ENCODE measurements around the gene RIT2. TPM values are rescaled to one million over a fixed set of nuclear protein-coding genes. Genes with fewer than 3 reads are reported as not detected.

RIT2 gene
- total RNA-seq, 1 experiment from 2014 or later, result not detected

DNA sequence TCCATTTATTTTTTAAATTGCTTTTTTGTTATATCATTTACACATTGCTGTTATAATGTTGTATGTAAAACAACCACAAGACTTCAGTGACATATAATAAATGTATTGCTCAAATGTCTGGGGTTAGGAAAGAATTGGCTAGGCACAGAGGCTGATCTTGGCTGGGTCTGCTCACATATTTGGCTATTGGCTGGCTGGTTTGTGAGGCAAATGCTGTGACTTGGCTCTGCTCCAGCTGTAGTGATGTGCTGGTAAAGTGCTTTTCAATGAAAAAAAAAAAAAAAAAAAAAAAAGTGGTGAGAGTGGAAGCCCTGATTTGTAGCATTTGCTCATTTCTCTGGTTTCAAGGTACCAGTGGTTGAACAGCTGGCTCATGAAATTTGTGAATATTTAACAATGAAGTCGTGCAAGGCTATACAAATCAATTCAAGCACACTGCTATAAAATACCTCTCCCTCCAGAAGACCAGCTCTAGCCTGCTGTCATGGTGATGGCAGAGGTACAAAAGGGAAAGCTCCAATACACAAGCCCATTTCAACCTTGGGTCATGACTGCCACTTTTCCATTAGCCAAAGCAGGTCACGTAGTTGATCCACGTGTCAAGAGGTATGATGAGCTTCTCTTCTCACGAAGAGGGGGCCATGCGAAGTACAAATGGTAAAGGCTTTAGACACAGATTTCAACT is 43.7 kb upstream of the RIT2 start:
- H3K27me3 Mint-ChIP-seq (ENCODE audit: insufficient read depth, unreplicated experiment), result no peaks in the 10 kb centered on the region
- ChIA-PET CTCF (interaction anchor here (0.6 to 0.7 kb wide), 3 partner anchors 68 to 1045 kb away, joined by 3 to 6 read pairs (median 4); no protein-coding TSS in a partner anchor), POLR2A (no interaction called here)
- DNase-seq (ENCODE audit: unreplicated experiment), result peak; percentile 59
- no peak overlapping the region for H3K4me3 Mint-ChIP-seq (ENCODE audit: unreplicated experiment)
- H3K36me3 Mint-ChIP-seq (ENCODE audit: insufficient read depth, unreplicated experiment), result no peaks in the 10 kb centered on the region
- no TSS peak for BruUV-seq (replicated peaks)
- no peak overlapping the region for H3K27ac Mint-ChIP-seq (ENCODE audit: low read depth, unreplicated experiment)
- no peaks in the 10 kb centered on the region for H3K9me3 Mint-ChIP-seq (ENCODE audit: unreplicated experiment)
- intact Hi-C loops (cut with micrococcal nuclease), result no loop called here
- TF ChIP-seq, protein P1, sequence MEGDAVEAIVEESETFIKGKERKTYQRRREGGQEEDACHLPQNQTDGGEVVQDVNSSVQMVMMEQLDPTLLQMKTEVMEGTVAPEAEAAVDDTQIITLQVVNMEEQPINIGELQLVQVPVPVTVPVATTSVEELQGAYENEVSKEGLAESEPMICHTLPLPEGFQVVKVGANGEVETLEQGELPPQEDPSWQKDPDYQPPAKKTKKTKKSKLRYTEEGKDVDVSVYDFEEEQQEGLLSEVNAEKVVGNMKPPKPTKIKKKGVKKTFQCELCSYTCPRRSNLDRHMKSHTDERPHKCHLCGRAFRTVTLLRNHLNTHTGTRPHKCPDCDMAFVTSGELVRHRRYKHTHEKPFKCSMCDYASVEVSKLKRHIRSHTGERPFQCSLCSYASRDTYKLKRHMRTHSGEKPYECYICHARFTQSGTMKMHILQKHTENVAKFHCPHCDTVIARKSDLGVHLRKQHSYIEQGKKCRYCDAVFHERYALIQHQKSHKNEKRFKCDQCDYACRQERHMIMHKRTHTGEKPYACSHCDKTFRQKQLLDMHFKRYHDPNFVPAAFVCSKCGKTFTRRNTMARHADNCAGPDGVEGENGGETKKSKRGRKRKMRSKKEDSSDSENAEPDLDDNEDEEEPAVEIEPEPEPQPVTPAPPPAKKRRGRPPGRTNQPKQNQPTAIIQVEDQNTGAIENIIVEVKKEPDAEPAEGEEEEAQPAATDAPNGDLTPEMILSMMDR (IDR thresholded peaks at IDR 0.05; ENCODE audit: unreplicated experiment), result no peak
- peaks cover 24% of the 10 kb centered on the region for H3K4me1 Mint-ChIP-seq (ENCODE audit: insufficient read depth, unreplicated experiment)

DNA sequence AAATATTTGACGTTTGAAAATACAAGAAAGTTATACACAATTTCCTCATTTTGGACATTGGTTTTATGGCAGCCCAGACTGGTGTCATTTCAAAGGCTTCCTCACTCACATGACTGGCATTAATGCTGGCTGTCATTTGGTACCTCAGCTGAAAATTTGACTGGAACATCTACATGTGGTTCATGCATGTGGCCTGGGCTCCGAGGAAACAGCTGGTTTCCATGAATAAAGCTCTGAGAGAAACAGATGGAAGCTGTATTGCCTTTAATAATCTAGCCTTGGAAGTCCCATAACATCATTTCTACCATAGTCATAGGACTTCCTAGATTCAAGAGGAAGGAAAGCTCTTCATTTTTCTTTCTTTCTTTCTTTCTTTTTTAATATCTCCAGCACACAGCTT is 42.9 kb upstream of the RIT2 start:
- H3K36me3 Mint-ChIP-seq (ENCODE audit: insufficient read depth, unreplicated experiment), result no peaks in the 10 kb centered on the region
- POLR2A ChIA-PET, result no interaction called here

DNA sequence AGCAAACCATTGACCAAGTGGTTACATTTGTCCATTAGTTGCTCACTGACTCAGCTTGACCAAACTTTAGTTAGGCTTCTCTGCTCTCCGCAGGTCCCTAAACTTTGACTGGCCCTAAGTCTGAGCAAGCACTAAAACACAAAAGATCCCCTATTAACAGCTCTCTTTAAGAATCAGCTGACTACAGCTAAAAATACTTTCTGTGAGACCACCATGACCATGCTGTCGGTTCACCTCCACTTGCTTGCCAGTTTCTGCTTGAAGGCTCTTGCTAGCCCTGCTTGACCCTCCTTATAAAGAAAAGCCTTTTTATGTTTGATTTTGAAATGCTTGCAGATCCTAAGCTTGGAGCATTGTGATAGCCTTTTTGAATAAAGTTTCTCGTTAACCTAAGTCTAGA is 40.4 kb upstream of the RIT2 start:
- POLR2A ChIA-PET, result no interaction called here
- Mint-ChIP-seq H3K27me3 (ENCODE audit: insufficient read depth, unreplicated experiment) (no peaks in the 10 kb centered on the region), H3K4me3 (ENCODE audit: unreplicated experiment) (no peak overlapping the region), H3K36me3 (ENCODE audit: insufficient read depth, unreplicated experiment) (no peaks in the 10 kb centered on the region), H3K4me1 (ENCODE audit: insufficient read depth, unreplicated experiment) (peaks cover 10% of the 10 kb centered on the region), H3K27ac (ENCODE audit: low read depth, unreplicated experiment) (no peak overlapping the region), H3K9me3 (ENCODE audit: unreplicated experiment) (no peaks in the 10 kb centered on the region)
- BruUV-seq (replicated peaks), result no TSS peak
- no peak for DNase-seq (ENCODE audit: unreplicated experiment)
- CTCF ChIA-PET, result no interaction called here
- intact Hi-C loops (cut with micrococcal nuclease), result no loop called here
- TF ChIP-seq, protein P1 (IDR thresholded peaks at IDR 0.05; ENCODE audit: unreplicated experiment), result no peak

More for the DNA sequence above, 42.9 kb upstream of the RIT2 start:
- no TSS peak for BruUV-seq (replicated peaks)
- H3K4me1 Mint-ChIP-seq (ENCODE audit: insufficient read depth, unreplicated experiment), result peaks cover 24% of the 10 kb centered on the region
- H3K27ac Mint-ChIP-seq (ENCODE audit: low read depth, unreplicated experiment), result no peak overlapping the region
- DNase-seq (ENCODE audit: unreplicated experiment), result no peak
- CTCF ChIA-PET, result interaction anchor here (0.7 kb wide), 1 partner anchor 847 kb away, joined by 4 read pairs; no protein-coding TSS in a partner anchor
- H3K27me3 Mint-ChIP-seq (ENCODE audit: insufficient read depth, unreplicated experiment), result no peaks in the 10 kb centered on the region
- TF ChIP-seq, protein P1 (IDR thresholded peaks at IDR 0.05; ENCODE audit: unreplicated experiment), result no peak
- intact Hi-C loops (cut with micrococcal nuclease), result no loop called here
- no peaks in the 10 kb centered on the region for H3K9me3 Mint-ChIP-seq (ENCODE audit: unreplicated experiment)
- H3K4me3 Mint-ChIP-seq (ENCODE audit: unreplicated experiment), result no peak overlapping the region

DNA sequence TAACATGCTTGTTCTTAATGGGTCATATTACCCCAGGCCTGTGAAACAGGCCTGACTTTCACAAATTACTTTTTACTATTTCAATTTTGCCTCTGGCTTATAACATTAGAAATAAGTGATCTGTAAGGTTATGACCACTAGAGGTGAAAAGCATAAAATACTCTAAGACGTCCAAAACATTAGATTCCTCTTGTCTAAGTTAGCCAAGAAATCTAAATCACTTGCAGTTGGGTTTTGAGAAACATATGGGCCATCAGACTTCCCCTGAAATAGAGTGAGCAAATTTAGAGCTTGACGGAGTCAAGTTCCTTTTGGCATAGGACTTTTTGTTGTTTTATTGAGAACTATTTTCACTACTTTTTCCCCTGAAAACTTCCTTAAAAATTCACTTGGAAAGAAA is 32.7 kb upstream of the RIT2 start:
- Mint-ChIP-seq H3K36me3 (ENCODE audit: insufficient read depth, unreplicated experiment) (no peaks in the 10 kb centered on the region), H3K4me1 (ENCODE audit: insufficient read depth, unreplicated experiment) (no peaks in the 10 kb centered on the region), H3K9me3 (ENCODE audit: unreplicated experiment) (no peaks in the 10 kb centered on the region), H3K4me3 (ENCODE audit: unreplicated experiment) (no peak overlapping the region), H3K27ac (ENCODE audit: low read depth, unreplicated experiment) (no peak overlapping the region), H3K27me3 (ENCODE audit: insufficient read depth, unreplicated experiment) (no peaks in the 10 kb centered on the region)
- no TSS peak for BruUV-seq (replicated peaks)
- intact Hi-C loops (cut with micrococcal nuclease), result no loop called here
- CTCF ChIA-PET, result no interaction called here
- POLR2A ChIA-PET, result no interaction called here
- no peak for DNase-seq (ENCODE audit: unreplicated experiment)
- TF ChIP-seq, protein P1 (IDR thresholded peaks at IDR 0.05; ENCODE audit: unreplicated experiment), result no peak
